C4-2B (cell line): Measurements from ENCODE around the gene ACOT2.

Experiments
- H3K27ac ChIP-seq: fragments of 450-650 bp; 2 replicates; pipeline ENCODE4 v1.5.1; 2017
- CTCF ChIP-seq: fragments of 450-650 bp; conservative IDR thresholded peaks from 2 replicates; pipeline ENCODE4 v1.5.1; 2017; ENCODE audit warnings: mild to moderate bottlenecking
- ZFX ChIP-seq: fragments of 450-650 bp; IDR thresholded peaks from 2 replicates; pipeline ENCODE4 v1.6.1; 2017

ACOT2 gene

DNA sequence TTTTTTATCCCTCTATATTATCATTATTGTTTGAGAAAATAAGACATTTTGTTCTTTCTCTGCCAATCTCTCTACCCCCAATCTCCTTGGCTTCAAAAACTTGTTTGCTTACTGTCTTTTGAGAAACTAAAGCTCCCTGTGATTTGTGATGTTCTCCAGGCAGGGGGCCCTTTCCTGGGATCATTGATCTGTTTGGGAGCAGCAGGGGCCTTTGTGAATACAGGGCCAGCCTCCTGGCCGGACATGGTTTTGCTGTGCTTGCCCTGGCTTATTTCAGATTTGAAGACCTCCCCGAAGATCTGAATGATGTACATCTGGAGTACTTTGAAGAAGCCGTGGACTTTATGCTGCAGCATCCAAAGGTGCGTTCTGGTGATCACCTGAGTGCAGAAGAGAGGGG is 47.8 kb downstream of the ACOT2 start:
- no peak overlapping the region for H3K27ac ChIP-seq
- TF ChIP-seq CTCF (no peak), ZFX (no peak)

GRCh38 chr14:73619524-73619923 is 50.5 kb downstream of the ACOT2 start:
- TF ChIP-seq CTCF (no peak), ZFX (no peak)
- H3K27ac ChIP-seq, result no peak overlapping the region

DNA sequence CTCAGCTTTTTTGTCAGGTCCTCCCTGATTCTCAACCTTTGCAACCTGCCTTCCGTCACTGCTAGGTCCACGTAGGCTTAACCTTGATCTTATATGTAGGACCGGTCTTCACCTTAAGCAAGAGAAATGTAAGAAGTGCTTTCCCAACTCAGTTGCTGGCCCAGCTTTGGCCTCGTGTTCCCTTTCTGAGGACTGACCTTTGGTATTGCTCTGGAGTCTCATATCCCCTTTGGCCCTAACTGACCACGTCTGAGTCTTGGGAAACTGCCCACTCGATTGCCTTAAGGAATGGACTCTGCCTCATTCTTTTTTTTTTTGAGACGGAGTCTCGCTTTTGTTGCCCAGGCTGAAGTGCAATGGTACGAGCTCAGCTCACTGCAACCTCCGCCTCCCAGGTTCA is 51.3 kb downstream of the ACOT2 start:
- TF ChIP-seq ZFX, result no peak
- TF ChIP-seq CTCF, result no peak
- no peak overlapping the region for H3K27ac ChIP-seq

GRCh38 chr14:73623504-73624054 is 54.6 kb downstream of the ACOT2 start:
- no peak for TF ChIP-seq ZFX
- TF ChIP-seq CTCF, result no peak
- no peak overlapping the region for H3K27ac ChIP-seq
